Fibroblast of skin of scalp (primary cell): ENCODE data around the gene SORCS1.
A peak's percentile ranks its signal among the peaks of the same experiment; 100 is the strongest.

Experiments
- DNase-seq: peaks from one replicate; pipeline ENCODE4 v3.0.0-alpha.2; 2013

Gene SORCS1

GRCh38 chr10:106573106-106573505 lies 591.4 kb downstream of the SORCS1 start:
- peak; percentile 77 for DNase-seq

GRCh38 chr10:106571192-106571946 lies 593.1 kb downstream of the SORCS1 start:
- DNase-seq: peak; percentile 64

GRCh38 chr10:106570268-106570667 lies 594.2 kb downstream of the SORCS1 start:
- DNase-seq: no peak

- no peak for DNase-seq
Measured at GRCh38 chr10:106567629-106568028, 596.9 kb downstream of the SORCS1 start.

GRCh38 chr10:106566873-106567272 lies 597.6 kb downstream of the SORCS1 start:
- peak; percentile 60 for DNase-seq

- DNase-seq: peak; percentile 66
Measured at GRCh38 chr10:106565546-106565945, 599.0 kb downstream of the SORCS1 start.

GRCh38 chr10:106563384-106563783 lies 601.1 kb downstream of the SORCS1 start:
- DNase-seq: no peak

- peak; percentile 82 for DNase-seq
Measured at GRCh38 chr10:106560925-106561640, 603.4 kb downstream of the SORCS1 start.

- DNase-seq: no peak
Measured at GRCh38 chr10:106559442-106559841, 605.1 kb downstream of the SORCS1 start.

GRCh38 chr10:106557951-106558733 lies 606.4 kb downstream of the SORCS1 start:
- DNase-seq: peak; percentile 71

GRCh38 chr10:106557053-106557452 lies 607.5 kb downstream of the SORCS1 start:
- DNase-seq: peak; percentile 82

GRCh38 chr10:106555599-106555998 lies 608.9 kb downstream of the SORCS1 start:
- peak; percentile 34 for DNase-seq

GRCh38 chr10:106551501-106552062 lies 612.9 kb downstream of the SORCS1 start:
- DNase-seq: peak; percentile 66

- no peak for DNase-seq
Measured at GRCh38 chr10:106548832-106549231, 615.7 kb downstream of the SORCS1 start.

GRCh38 chr10:106547047-106547635 lies 617.4 kb downstream of the SORCS1 start:
- no peak for DNase-seq

GRCh38 chr10:106542461-106542860 lies 622.0 kb downstream of the SORCS1 start:
- DNase-seq: no peak

GRCh38 chr10:106540645-106541044 lies 623.9 kb downstream of the SORCS1 start:
- peak; percentile 84 for DNase-seq

GRCh38 chr10:106537866-106538265 lies 626.6 kb downstream of the SORCS1 start:
- no peak for DNase-seq

- no peak for DNase-seq
Measured at GRCh38 chr10:106535304-106535953, 629.1 kb downstream of the SORCS1 start.

GRCh38 chr10:106534441-106534840 lies 630.1 kb downstream of the SORCS1 start:
- no peak for DNase-seq

GRCh38 chr10:106528702-106529101 lies 635.8 kb downstream of the SORCS1 start:
- DNase-seq: no peak

- DNase-seq: no peak
Measured at GRCh38 chr10:106525835-106526234, 638.7 kb downstream of the SORCS1 start.
